NCI-H774 (cell line): ENCODE results near the gene NOP10.
"Not testable (repeated sequence)": the region's sequence is repeated elsewhere in the genome, so short reads cannot be mapped to it uniquely, and the experiment has no call there.

Experiments
- DNase-seq: peaks from one replicate; lab custom pipeline; 2025; lab: John Stamatoyannopoulos, UW

The NOP10 gene

DNA sequence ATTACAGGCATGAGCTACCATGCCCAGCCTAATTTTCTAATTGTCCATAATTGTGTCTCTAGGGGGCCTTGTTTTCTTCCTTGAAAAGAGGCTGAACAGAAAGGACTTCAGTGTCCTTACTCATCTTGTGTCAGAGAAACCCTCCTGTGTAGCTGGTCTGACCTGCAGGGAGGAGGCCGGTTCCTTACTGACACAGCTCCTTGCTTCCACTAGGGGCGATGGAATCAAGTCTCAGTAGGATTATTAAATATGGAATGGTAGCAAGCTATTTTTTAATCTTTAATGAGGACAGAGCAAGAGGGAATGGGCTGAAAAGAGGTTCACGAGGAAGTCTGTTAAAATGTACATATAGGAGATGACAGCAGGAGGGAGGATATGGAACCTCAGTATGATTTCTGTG is 15.4 kb upstream of the NOP10 start:
- DNase-seq, result no peak

DNA sequence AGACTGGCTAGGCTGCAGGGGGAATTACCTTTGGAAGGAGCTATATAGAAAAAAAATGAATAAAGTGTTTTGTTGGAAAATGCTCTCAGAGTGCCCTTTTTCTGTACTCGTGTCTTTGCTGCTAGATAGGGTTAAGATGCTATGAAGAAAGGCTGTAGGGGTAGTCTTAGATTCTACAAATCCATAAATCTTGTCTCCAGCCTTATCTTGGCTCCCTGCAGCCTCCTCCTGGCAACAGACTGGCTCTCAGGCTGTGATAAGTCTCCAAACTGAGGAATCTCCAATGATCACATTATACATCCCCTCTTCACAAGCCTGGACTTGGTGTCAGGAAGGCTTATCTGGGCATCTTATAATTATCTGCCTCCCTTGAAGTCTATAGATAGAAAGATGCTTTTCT is 14.7 kb upstream of the NOP10 start:
- no peak for DNase-seq

DNA sequence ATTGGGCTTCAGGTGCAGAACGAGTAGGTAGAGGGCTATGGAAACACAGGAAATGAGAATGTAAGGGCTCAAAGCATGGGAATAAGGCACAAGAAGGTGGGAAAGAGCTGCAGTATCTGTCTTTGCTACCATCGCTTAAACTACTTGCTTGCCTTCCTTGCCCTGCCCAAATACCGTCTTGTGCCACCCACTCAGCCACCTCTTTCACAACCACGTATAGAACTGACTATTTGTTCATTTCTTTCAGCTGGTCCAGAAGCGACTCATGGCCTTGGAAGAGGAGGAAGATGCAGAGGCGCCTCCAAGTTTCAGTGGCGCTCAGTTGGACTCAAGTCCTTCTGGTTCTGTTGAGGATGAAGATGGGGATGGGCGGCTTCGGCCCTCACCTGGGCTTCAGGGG is 12.3 kb upstream of the NOP10 start:
- DNase-seq, result no peak

DNA sequence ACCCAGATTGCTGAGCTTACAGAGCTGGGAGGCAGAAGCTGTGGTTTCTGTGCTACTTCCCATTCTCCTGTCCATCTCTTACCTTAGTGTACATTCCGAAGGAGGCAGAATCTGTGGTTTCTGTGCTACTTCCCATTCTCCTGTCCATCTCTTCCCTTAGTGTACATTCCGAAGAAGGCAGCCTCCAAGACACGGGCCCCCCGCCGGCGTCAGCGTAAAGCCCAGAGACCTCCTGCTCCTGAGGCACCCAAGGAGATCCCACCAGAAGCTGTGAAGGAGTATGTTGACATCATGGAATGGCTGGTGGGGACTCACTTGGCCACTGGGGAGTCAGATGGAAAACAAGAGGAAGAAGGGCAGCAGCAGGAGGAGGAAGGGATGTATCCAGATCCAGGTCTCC is 11.3 kb upstream of the NOP10 start:
- DNase-seq, result no peak

DNA sequence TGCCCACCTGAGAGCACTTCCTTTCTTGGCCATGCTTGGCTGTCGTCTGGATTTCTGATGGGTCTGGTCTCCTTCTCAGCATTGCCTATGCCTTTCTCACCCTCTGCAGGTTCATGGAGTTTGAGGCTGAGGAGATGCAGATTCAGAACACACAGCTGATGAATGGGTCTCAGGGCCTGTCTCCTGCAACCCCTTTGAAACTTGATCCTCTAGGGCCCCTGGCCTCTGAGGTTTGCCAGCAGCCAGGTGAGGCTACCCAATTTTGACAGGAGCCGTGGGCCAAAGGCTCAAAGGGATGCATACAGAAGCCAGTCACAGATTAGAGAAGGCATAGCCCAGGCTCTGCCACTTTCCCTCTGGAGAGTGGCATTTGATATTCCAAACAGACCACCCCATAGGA is 10.7 kb upstream of the NOP10 start:
- no peak for DNase-seq

DNA sequence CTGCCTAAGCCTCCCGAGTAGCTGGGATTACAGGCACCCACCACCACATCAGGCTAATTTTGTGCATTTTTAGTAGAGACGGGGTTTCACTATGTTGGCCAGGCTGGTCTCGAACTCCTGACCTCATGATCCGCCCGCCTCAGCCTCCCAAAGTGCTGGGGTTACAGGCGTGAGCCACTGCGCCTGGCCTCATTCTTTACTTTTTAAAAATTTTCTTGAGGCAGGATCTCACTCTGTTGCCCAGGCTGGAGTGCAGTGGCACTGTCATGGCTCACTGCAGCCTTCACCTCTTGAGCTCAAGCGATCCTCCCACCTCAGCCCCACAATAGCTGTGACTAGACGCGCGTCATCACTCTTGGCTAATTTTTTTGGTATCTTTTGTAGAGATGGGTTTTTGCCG is 10.1 kb upstream of the NOP10 start:
- not testable (repeated sequence) for DNase-seq

DNA sequence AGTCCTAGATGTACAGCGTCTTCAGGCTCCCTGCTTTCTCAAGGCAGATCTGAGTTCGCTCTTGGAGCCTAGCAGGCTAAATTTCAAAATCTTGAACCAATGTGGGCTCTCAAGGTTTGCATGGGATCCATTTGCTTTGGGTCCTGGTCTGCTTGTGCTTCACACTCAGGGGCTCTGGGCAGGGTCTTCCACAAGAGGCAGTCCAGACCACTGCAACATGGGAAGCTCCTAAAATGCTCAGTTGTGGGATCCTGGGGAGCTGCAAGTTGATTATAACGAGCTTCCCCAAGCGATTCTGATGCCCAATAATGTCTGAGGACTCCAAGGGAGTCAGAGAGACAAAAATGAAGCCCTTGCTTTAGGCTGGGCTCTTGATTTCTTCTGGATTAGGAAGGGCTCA is 6.8 kb upstream of the NOP10 start:
- DNase-seq, result no peak

DNA sequence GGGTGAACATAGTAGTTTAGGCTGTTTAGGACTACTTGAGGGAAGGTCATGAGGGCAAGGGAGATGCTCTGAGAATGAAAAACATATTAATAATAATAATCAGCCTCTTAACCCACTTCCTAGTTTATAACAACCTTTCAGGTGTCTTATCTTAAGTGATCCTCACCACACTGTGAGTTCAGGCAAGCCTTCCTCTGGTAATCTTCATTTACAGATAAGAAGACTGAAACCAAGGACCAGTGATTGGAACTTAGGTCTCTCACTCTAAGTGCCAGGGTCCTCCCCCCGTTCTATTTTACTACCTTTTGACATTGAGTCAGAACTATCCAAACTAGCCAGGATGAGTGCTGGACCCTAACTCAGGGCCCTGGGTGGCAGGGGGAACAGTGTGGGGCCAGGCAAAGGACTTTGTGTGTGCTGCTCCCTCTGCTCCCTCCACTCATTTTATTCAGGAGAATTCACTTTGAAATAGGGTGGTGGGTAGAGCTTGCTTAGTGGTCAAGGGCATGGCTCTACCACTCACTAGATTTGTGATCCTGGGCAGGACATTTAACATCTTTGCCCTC is 5.9 kb upstream of the NOP10 start:
- no peak for DNase-seq

DNA sequence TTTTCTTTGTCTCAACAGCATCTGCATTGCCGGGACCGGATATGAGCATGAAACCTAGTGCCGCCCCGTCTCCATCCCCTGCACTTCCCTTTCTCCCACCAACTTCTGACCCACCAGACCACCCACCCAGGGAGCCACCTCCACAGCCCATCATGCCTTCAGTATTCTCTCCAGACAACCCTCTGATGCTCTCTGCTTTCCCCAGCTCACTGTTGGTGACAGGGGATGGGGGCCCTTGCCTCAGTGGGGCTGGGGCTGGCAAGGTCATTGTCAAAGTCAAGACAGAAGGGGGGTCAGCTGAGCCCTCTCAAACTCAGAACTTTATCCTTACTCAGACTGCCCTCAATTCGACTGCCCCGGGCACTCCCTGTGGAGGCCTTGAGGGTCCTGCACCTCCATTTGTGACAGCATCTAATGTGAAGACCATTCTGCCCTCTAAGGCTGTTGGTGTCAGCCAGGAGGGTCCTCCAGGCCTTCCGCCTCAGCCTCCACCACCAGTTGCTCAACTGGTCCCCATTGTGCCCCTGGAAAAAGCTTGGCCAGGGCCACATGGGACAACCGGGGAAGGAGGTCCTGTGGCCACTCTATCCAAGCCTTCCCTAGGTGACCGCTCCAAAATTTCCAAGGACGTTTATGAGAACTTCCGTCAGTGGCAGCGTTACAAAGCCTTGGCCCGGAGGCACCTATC is 5.2 kb upstream of the NOP10 start:
- no peak for DNase-seq

DNA sequence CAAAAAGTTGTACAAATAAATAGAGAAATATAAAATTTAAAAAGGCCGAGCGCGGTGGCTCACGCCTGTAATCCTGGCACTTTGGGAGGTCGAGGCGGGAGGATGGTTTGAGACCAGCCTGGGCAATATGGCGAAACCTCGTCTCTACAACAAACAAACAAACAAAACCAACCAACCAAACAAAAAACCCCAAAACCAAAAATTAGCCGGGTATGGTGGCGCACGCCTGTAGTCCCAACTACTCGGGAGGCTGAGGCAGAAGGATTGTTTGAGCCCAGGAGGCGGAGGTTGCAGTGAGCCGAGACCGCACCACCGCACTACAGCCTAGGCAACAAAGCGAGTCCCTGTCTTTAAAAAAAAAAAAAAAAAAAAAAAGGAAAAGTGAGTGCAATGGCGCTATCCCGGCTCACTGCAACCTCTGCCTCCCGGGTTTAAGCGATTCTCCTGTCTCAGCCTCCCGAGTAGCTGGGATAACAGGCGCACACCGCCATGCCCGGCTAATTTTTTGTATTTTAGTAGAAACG is 661 bp downstream of the NOP10 start:
- not testable (repeated sequence) for DNase-seq

DNA sequence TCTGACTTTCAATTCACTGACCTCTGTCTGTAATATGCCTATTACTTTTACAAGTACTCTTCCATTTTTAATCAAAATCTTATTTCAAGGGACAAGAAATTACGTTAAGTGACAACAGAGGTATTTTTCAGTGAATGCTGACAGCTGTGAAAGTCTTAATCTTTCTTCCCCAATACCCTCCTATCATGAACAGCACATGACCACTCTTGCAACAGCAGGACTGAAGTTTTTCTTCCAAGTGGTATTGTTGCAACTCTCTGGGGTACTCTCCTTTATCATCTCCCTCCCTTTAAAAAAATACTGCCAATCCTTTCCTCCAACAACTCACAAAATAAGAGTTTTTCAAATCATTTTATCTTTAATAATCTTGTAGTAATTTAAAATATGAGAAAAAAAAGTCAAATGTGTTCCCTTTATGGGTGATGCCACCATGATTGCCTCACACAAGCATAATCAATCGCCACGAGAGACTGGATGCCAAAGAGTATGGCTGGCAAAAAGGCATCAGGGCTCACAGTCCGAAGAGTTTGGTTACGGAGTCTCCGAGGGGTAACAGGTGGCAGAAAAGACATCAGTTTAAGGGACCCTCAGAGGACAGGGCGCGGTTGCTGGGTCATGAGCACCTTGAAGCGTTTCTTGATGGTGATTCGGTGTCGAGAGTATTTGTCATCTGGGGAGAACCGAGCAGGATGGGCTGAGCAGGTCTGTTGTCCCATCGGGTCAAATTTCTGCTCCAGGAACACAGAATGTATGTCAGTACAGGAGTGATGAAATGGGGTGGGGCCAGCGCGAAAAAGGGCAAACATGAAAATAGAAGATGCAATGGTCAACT is 1.3 kb downstream of the NOP10 start:
- DNase-seq, result no peak

DNA sequence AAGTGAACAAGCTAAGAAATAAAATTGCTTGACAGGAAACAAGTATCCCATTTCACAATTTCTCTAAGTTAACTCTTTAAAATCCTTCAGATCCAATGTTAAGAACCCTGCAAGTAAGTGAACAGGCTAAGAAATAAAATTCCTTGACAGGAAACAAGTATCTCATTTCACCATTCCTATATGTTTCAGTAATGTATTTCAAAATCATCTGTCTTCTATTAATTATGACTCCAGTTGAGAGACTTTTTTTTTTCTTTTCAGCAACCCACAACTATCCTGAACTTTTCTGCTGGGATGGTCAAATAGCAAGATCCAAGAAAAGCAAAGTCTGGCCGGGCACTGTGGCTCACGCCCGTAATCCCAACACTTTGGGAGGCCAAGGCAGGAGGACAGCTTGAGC is 3.0 kb downstream of the NOP10 start:
- no peak for DNase-seq

DNA sequence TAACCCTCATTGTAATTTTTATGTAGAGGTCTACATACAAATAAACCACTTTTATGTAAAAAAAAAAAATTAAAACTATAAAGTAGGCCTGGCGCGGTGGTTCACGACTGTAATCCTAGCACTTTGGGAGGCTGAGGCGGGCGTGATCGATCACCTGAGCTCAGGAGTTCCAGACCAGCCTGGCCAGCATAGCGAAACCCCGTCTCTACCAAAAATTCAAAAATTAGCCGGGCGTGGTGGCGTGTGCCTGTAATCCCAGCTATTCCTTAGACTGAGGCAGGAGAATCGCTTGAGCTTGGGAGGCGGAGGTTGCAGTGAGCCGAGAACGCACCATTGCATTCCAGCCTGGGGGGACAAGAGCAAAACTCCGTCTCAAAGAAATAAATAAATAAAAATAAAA is 4.6 kb downstream of the NOP10 start:
- DNase-seq, result no peak

DNA sequence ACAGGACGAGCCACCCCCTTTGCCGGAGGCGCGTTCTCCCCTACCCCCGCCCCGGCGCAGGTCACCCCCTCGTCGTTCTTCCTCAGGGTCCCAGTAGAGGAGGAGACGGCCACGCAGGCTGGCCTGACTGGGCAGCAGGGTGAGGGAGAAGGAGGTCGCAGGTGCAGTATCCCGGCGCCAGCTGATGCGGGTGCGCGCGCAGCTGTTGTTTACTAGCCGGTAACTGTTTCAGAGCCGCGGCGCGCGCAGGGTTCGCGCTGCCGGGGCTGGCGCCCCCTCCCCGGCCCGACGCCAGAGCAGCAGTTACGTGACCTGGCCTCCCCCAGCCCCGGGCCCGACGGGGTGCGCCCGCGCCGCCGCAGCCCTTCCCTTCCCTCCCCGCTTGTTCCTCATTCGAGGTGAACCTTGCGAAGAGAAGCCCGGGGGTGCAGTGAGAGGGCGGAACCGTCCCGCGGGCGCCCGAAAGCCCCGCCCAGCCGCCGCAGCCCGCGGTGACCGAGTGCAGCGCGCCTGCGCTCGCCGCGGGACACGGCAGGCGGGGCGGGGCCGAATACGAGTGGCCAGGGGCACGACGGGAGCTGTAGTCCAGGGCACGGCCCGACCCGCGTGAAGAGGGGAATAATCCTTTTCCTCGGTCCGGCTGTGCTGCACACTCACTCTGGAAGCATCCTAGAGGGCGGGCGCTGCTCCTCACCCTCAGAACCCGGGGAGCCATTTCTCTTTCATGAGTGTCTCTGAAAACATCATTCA is 5.2 kb downstream of the NOP10 start, which contains the start of gene SLC12A6:
TSS of gene SLC12A6 (minus strand) at position 225 of the 750 bp plus-strand sequence. CDS start 1,101 bp downstream, outside the sequence.
- DNase-seq, result peak; percentile 85

DNA sequence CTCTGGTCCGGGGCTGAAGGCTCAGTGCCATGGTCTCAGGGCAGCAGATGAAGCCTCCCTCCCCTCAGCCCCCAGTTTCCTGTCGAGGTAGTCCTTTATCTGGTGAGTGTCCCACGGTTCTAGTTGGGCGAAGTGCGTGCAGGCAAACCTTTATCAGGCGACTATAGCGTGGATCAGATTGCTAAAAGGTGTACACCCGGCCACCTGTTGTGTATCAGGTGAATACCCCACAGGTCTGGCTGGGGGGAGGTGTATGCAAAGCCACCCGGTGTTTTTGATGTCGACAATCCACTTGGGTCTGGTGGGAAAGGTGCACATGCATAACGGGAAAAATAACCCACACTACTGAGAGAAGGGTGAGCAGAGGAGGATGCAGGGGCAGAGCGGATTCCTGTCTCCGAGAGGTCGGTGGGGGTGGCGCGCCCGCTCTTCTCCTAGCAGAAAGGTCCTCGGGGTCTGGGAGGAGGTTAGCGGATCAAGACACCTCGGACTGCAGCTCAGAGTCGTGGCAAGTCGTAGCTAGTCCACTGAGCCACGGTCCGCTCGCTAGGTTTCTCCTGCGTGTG is 5.9 kb downstream of the NOP10 start:
- DNase-seq, result no peak

DNA sequence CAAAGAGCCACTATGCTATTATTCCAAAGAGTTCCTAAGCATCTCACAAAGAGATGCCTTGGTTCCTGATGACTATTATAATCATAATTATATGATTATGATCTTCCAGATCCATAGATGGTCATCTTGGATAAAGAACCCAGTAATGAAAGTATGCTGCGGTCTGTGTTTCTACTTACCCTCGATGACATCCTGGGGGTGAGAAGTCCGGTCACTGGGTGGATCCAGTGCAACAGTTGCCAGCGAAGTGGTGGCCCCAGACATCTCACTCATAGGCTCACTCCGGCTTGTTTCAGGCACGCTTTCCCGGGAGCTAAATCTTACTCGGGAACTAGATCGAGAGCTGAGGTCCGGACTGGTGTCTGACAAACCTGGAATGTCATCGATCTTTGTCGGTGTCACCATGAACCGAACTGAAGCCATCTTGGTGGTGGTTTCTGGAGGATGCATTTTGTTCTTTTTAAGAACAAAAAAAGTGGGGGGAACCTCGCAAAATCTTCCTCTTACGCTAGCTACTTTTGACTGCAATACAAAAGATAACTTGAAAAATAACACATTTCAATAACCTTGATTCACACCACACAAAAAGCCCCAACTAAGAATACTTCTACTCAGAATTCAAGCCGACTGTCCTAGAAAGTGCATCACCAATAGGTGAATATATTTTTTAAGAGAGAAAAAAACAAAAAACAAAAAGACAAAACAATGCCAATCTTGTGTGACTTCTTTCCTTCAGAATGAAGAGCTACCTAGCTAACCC is 6.5 kb downstream of the NOP10 start:
- no peak for DNase-seq

DNA sequence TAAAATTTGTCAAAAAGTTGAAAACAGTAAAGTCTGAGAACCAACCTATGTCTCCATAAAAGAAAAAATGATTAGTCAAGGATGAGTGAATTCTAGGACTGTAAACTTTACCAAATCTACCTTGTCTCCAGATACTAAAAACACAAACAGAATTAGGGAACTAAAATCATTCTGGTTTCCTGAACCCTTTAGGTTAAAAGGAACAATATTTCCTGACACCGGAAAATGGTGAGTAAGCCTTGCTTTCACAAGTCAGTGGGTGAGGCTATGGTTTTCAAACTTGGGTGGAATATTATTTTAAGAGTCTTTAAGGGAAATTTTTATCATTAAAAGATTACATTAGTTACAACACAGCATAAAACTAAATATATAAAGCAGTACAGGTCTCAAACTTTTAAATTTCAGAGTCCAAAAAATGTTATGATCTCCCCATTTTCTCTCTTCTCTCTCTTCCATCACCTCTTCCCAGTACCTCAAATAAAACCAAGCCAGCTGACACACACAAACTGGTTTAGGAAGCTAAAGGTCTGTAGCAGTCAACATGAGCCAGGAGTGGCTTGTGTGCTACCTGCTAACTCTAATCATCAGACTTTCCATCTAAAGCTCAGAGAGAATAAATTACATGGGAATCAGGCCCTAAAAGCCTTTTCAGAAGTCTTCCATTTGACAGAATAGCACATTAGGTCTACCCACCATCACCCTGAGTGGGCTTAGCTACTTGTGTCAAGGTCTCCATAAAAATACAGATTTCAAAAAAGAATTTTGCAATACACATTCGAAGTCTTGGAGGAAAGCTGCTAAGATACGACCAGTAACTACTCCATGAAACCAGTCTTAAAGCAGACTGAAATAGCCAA is 7.5 kb downstream of the NOP10 start:
- no peak for DNase-seq

DNA sequence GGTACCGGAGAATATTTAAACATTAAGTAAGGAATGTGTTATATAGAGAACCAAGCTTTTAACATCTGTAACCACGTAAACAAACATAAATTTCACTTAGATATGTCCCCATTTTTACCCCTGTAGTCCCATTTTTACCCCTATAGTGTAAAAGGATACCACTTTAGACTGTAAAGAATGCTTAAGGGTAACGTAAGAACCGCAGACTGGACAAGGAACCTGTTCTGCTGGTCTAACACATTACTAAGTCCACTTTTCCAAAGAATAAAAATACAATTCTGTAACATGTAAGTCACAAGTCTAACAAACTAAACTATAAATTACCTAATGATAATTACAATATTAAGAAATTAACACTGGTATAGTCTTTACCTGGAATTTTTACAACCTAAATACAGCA is 8.3 kb downstream of the NOP10 start:
- no peak for DNase-seq

DNA sequence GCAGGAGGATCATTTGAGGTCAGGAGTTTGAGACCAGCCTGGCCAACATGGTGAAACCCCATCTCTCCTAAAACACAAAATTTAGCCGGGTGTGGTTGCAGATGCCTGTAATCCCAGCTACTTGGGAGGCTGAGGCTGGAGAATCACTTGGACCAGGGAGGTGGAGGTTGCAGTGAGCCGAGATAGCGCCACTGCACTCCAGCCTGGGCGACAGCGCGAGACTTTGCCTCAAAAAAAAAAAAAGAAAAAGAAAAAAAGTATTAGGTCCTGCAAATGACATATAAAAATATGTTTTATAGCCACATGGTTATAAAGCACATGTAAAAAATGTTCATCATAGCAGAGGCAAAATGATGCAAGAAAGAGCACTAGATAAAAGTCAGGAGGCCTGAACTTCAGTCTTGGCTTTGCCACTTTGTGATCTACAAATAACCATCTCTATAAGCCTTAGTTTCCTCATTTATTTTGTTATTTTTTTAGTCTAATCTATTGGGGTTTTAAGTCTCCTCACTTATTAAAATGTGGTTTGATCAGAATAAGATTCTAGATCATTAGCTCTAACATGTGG is 10.3 kb downstream of the NOP10 start:
- no peak for DNase-seq

DNA sequence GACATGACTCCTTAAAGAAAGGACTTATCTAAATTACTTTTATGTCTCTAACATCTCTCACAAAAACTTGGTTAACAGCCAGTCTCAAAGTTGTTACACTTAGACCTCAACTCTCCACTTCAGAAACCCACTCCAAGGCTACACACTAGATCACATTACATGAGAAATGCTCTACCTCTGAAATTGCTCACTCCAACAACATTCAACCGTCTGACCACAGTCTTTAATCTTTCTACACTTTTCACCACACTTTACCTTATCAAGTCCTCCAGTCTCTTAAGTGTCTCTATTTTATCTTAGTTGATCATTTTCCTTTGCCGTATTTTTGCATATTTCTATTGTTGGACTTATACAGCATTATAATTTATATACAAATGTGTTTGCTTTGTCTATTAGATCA is 11.1 kb downstream of the NOP10 start:
- DNase-seq, result no peak
